ENCODE data around the gene AGFG2. TPM values are rescaled to one million over a fixed set of nuclear protein-coding genes. Genes with fewer than 3 reads are reported as not detected.
A peak's percentile ranks its signal among the peaks of the same experiment; 100 is the strongest.
"Not testable (repeated sequence)": the region's sequence is repeated elsewhere in the genome, so short reads cannot be mapped to it uniquely, and the experiment has no call there.

Gene AGFG2, protein sequence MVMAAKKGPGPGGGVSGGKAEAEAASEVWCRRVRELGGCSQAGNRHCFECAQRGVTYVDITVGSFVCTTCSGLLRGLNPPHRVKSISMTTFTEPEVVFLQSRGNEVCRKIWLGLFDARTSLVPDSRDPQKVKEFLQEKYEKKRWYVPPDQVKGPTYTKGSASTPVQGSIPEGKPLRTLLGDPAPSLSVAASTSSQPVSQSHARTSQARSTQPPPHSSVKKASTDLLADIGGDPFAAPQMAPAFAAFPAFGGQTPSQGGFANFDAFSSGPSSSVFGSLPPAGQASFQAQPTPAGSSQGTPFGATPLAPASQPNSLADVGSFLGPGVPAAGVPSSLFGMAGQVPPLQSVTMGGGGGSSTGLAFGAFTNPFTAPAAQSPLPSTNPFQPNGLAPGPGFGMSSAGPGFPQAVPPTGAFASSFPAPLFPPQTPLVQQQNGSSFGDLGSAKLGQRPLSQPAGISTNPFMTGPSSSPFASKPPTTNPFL
- total RNA-seq, result 14.1 TPM
- long read RNA-seq, full-length matches to known transcripts, result 3 of 9 reads
- long read RNA-seq, partial matches to known transcripts, result 5 of 9 reads
- long read RNA-seq, other reads (novel, unspliced or antisense), result 1 of 9 reads

DNA sequence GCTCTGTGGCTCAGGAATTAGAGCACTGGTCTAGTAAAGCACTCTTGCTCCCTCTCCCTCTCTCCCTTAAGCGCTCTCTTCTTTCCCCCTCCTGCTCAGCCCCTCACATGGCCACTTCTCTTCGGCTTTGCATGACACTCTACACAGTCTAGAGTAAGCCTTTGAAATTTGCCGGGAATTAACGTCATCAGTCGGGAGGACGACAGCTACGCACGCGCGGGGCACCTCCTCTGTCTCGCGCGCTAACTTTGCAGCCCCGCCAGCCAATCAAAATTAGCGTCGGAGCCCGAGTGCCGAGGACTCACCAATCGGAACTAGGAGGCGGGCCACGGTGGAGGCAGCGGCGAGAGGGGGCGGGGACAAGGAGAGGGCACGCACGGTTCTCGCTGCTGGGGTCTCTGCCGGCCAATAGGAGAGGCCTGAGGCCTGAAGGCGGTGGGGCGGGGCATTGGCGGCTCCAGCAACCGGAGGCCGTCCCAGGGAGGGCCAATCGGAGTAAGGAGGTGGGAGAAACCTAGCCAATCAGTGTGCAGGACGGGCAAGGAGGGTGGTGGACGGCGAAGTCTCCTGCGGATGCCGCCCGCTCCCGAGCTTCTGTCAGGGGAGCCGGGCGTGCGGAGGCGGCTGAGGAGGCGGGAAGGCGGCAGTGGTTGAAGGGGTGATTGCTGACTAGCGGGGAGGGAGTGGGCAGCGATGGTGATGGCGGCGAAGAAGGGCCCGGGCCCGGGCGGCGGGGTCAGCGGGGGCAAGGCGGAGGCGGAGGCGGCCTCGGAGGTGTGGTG lies at the start of gene AGFG2:
AGFG2 (plus strand) TSS at position 550 of the 782 bp plus-strand sequence; CDS start at position 694, 144 bp downstream.
- DNase-seq (ENCODE audit: low spot score), result peak; percentile 100

DNA sequence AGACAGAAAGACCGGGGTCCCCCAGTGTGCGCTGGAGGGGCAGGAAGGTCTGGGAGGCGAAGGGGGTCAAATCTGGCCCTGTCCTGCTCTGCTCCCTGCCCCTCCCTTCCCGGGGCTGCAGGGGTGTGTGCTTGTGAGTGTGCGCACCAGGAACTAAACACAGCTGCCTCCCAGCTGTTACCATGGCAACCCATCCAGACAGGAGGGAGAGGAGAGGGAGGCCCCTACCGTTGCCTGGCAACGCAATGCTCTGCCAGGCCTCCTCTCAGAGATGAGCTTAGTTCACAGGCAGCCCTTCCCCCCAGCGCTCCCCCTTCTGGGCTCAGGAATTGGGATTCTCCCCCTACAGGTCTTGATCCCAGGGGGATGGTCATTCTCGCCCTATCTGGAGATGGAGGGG lies 49.2 kb upstream of the AGFG2 start:
- DNase-seq (ENCODE audit: low spot score), result no peak

DNA sequence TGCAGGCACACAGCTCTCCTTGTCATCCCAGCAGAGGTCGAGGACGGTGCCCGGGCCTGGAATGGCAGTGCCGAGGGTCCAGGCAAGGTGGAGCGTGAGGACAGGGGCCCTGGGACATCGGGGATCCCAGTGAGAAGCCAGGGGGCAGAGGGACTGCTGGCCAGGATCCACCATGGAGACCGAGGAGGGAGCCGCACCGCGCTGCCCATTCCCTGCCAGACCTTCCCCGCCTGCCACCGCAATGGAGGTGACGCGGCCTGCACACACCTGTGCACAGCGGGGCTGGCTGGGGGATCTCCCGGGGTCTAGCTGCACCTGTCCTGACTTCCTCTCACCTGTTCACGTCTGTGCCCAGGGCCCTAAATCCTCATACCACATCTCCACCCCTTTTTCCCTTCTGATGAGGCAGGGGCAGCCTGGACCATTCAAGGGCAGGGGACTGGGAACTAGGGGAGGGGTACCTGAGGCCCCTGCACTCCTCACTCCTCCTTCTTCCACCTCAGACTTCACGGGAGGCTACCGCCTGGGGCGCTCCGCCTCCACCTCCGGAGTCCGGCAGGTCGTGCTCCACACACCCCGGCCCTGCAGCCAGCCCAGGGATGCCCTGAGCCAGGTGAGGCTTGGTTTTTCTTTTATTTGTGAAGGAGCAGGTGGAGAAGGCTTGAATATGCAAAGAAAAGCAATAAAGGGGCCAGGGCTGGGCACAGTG lies 48.4 kb upstream of the AGFG2 start:
- DNase-seq (ENCODE audit: low spot score), result no peak

DNA sequence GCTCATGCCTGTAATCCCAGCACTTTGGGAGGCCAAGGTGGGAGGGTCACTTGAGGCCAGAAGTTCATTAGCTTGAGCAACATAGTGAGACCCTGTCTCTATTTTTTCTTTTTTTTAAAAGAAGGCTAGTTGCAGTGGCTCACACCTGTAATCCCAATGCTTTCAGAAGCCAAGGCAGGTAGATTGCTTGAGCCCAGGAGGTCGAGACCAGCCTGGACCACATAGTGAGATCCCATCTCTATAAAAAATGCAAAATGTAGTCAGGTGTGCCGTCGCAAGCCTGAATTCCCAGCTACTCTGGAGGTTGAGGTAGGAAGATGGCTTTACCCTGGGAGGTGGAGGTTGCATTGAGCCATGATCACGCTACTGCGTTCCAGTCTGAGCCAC lies 47.8 kb upstream of the AGFG2 start:
- DNase-seq (ENCODE audit: low spot score), result no peak

DNA sequence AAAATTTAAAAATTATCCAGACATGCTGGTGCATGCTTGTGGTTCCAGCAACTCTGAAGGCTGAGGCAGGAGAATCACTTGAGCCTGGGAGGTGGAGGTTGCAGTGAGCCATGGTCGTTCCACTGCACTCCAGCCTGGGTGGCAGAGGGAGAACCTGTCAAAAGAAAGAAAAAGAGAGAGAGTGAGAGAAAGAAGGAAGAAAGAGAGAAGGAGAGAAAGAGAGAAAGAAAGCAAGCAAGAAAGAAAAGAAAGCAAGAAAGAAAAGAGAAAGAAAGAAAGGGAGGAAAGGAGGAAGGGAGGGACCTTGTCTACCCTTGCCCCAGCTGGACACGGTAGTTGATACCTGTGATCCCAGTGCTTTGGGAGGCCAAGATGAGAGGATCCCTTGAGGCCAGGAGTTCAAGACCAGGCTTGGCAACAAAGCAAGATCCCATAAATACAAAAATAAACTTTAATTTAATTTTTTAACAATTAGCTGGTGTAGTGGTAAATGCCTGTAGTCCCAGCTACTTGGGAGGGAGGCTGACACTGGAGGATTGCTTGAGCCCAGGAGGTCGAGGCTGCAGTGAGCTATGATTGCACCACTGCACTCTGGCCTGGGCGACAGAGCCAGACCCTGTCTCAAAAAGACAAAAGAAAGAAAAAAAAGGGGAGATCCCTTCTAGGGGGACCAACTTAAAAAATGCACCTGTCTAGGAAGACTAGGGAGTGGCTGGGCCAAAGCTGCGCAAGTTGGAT lies 46.1 kb upstream of the AGFG2 start:
- no peak for DNase-seq (ENCODE audit: low spot score)

DNA sequence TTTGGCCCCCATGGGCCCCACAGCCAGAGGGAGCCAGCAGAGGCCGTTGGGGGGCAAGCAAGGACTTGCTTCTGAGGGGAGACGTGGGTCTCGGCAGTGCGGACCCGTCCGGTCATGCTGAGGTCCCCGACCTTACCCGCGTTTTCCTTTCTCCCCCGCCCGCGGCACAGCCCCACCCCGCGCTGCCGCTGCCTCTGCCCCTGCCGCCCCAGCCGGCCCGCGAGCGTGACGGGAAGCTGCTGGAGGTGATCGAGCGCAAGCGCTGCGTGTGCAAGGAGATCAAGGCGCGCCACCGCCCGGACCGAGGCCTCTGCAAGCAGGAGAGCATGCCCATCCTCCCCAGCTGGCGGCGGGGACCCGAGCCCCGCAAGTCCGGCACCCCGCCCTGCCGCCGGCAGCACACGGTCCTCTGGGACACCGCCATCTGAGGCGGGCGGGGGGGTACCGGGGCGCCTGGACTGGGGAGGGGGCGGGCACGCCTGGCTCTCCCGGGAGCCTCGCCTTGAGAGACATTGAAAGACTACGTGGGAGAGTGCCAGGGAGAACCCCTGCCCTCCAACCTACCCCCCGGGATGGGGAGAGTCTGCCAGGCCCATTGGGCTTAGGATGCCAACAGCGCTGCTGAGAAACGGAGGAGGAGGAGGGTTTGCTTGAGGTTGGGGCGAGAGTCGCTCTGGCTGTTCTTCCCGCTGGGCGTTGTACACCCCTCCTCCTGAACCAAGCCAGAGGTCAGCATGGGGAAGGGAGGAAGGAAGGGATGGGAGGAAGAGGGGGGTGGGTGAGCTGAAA lies 45.3 kb upstream of the AGFG2 start:
- no peak for DNase-seq (ENCODE audit: low spot score)

DNA sequence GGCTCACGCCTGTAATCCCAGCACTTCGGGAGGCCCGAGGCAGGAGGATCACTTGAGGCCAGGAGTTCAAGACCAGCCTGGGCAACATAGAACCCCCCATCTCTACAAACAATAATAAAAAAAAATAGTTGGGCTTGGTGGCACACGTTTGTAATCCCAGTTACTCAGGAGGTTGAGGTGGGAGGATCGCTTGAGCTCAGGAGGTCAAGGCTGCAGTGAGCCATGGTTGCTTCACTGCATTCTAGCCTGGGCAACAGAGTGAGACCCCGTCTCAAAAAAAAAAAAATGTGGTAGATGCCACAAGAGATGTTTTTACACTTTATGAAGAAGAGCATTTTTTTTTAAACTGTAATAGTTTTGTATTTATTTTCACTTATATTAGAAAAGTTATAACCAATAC lies 42.5 kb upstream of the AGFG2 start:
- DNase-seq (ENCODE audit: low spot score), result no peak

DNA sequence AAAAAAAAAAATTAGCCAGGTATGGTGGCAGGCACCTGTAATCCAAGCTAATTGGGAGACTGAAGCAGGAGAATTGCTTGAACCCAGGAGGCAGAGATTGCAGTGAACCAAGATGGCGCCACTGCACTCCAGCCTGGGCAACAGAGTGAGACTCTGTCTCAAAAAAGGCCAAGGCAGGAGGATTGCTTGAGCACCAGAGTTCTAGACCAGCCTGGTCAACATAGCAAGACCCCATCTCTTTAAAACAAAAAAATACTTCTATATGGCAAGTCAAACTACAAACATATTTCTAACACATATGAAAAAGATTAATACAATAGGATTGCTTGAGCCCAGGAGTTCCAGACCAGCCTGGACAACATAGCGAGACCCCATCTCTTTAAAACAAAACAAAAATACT lies 38.3 kb upstream of the AGFG2 start:
- DNase-seq (ENCODE audit: low spot score), result not testable (repeated sequence)

DNA sequence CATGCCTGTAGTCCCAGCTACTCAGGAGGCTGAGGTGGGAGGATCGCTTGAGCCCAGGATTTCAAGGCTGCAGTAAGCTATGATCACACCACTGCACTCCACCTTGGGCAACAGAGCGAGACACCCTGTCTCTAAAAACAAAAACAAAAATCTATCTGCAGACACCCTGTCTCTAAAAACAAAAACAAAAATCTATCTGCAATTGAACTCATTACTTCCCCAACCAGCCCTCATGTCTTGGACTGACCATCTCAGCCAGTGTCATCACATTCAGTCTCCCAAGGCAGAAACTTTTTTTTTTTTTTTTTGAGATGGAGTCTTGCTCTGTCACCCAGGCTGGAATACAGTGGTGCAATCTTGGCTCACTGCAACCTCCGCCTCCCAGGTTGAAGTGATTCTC lies 35.0 kb upstream of the AGFG2 start:
- not testable (repeated sequence) for DNase-seq (ENCODE audit: low spot score)

DNA sequence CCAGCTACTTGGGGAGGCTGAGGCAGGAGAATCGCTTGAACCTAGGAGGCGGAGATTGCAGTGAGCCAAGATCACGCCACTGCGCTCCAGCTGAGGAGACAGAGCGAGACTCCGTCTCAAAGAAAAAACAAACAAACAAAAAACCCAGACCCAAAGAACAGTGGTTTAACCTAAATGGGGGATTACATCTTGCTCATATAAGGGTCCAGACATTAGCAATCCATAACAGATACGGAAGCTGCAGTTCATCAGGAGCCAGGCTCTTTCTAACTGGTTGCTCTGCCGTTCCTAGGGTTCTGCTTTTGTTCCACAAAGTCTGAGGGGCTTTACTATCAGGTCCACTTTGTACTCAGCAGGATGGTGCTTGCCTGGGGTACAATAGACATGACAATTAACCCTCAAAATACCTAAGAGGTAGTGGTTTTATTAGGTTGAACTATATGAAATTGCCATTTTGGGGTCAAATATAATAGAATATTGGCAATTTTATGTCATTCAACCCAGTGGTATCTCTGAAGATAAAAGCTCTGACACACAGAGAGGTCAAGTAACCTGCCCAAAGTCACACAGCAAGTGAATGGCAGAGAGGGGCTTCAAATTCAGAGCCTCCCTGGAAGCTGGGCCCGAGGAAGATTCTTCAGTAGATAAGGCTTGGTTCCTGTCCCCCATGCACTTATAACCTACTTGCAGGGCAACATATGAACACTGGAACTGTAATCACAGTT lies 34.0 kb upstream of the AGFG2 start:
- no peak for DNase-seq (ENCODE audit: low spot score)

DNA sequence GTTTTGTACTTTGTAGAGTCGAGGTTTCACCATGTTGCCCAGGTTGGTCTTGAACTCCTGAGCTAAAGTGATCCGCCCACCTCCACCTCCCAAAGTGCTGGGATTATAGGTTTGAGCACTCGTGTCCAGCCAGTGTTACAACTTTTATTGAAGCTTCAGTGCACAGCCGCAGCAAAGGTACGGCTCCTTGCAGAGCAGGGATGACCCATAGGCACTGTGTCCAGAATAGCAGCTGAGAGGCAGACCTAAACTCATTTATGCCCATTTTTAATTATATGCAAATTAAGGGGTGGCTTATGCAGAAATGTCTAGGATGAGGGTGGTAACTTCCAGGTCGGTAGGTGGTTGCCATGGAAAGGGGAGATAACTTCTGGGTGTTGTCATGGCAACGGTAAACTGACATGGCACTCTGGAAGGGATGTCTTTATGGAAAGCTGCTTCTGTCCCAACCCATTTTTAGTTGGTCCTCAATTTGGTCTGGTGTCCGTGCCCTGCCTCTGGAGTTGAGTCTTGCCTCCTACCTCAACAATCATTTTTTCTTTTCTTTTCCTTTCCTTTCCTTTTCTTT lies 32.6 kb upstream of the AGFG2 start:
- no peak for DNase-seq (ENCODE audit: low spot score)

DNA sequence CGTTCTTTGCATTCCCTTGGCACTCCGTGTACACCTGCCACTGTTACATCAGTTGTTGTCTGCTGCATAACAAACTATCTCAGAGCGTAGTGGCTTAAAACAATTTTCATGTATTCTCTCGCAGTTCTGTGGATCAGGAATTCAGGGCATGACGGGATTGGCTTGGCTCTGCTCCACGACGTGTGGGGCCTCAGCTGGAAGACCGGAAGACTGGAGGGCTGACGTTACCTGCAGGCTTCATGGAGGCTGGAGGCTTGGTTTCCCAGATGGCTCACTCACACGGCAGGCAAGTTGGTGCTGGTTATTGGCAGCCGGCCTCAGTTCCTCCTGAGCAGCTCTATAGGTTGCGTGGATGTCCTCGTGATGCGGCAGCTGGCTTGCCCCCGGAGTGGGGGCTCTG lies 29.8 kb upstream of the AGFG2 start:
- no peak for DNase-seq (ENCODE audit: low spot score)

DNA sequence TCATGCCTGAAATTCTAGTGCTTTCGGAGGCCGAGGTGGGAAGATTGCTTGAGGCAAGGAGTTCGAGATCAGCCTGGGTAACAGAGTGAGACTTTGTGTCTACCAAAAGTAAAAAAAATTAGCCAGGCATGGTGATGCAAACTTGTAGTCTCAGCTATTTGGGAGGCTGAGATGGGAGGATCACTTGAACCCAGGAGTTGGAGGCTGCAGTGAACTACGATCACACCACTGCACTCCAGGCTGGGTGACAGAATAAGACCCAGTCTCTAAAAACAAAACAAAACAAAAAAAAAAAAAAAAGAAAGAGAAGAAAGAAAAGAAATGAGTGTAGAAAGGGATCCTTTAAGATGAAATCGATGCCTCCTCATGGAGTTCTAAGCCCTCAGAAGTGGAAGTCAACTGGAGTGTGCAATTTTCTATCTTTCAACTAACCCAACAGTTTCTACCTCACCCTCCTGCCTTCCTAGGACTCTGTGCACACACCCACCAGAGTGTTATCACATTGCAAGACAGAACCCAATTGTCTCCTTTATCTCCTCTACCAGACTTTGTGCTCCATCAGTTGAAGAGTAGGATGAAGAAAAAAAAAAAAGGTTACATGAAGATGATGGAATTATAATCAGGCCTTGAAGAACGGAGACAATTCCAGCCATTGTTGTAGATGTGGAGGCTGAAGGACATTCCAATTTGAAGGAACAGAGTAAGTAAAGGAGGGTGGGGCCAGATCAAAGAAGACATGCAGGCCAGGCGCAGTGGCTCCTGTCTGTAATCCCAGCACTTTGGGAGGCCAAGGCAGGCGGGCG lies 28.4 kb upstream of the AGFG2 start:
- no peak for DNase-seq (ENCODE audit: low spot score)

DNA sequence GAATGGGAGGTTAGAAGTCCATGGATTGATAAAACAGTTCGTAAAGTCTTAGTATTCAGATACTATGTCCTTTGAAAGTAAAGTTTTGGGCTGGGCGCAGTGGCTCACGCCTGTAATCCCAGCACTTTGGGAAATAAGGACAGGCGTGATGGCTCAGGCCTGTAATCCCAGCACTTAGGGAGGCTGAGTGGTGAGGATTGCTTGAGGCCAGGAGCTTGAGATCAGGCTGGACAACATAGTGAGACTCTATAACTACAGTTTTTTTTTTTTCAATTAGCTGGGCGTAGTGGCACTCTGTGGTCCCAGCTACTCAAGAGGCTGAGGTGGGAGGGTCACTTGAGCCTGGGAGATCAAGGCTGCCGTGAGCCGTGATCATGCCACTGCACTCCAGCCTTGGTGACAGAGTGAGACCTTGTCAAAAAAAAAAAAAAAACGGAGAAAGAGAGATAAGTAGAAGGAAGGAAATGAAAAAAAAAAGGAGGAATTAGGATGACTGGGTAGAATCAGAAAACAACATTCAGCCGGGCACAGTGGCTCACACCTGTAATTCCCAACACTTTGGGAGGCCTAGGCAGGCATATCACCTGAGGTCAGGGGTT lies 25.7 kb upstream of the AGFG2 start:
- DNase-seq (ENCODE audit: low spot score), result no peak

DNA sequence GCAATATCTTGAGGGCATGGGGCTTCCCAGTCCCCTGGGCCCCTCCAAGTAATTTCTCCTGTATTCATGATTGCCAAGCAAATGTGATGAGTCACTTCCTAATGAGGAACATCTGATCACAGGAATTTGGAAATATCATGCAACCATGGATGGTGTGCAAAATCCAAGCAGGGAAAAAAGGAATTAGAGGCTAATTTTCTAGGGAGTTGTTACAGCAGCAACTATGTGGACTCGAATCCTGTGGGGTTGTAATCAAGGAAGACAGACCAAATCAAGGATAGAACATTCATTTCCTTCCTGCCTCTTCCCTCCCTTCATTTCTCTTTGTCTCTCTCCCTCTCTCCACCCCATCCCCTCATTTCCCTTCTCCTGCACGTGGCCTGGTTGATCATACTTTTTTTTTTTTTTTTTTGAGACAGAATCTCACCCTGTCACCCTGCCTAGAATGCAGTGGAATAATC lies 23.9 kb upstream of the AGFG2 start:
- no peak for DNase-seq (ENCODE audit: low spot score)

DNA sequence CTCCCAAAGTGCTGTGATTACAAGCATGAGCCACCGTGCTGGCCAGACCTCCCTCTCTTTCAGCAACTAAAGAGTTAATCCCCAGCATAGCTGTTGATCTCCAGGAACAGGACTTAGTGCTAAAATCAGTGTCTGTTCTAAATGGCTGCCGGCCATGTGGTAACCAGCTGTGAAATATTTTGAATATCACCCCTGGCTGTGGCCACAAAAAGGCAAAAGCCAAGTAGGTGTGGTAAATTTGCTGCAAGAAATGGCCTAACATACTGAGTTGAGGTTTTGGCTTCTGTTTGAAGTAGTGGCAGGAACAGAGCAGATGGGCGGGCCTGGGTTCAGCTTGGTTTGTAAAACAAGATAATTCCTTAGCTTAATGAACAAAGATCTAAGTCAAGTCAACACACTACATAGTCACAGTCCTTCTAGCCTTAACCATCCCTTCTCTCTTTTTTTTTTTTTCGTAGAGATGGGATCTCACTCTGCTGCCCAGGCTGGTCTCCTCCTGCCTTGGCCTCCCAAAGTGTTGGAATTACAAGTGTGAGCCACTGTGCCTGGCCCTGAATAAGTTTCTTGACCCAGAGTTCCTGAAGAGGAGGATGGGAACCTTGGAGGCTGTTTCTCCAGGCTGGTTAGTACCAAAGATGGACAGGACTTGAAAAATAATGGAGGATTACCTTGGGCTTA lies 22.7 kb upstream of the AGFG2 start:
- DNase-seq (ENCODE audit: low spot score), result no peak

DNA sequence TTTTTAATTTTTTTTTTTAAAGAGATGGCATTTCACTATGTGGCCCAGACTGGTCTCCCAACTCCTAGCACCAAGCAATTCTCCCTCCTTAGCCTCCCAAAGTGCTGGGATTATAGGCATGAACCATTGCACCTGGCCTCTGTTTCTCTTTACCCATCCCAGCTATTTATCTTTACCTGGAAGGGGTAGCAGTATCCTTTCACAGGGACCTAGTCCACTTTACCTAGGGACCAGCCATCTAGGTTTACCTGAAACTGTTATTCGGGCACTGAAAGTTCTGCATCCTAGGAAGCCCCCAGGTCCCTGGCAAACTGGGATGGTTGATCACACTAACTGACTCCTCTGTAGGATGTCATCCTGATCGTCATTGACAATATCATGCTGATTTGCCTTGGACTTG lies 21.7 kb upstream of the AGFG2 start:
- DNase-seq (ENCODE audit: low spot score), result no peak

Data from mesenteric fat pad (tissue), 1 donor.